Limb (tissue), 2 donors: Measurements from ENCODE around the gene TRPM5.
A peak's percentile ranks its signal among the peaks of the same experiment; 100 is the strongest.

Source experiments
- DNase-seq, 2 donors: peaks; one replicate each; pipeline ENCODE4 v3.0.0-alpha.2; 2016; ENCODE audit errors: extremely low spot score in 2 of 2

Gene TRPM5

DNA sequence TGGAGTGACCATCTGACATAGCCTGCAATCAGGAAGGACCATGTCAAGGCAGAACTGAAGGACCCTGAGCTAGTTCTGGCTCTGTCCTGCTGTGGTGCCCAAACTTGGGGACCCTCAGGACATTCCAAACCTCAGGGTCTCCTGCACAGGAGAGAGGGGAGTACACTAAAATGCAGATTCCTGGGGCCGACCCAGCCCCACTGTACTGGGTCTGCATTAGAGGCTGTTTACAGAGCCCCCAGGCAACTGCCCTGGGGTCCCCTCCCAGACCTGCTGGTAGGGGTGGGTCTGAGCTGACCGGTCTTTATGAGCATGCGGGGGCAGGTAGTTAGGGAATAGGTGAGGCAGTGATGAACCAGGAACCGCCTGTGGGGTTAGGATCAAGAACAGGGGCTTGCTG, 6.8 kb downstream of the TRPM5 start:
- DNase-seq: no peak

DNA sequence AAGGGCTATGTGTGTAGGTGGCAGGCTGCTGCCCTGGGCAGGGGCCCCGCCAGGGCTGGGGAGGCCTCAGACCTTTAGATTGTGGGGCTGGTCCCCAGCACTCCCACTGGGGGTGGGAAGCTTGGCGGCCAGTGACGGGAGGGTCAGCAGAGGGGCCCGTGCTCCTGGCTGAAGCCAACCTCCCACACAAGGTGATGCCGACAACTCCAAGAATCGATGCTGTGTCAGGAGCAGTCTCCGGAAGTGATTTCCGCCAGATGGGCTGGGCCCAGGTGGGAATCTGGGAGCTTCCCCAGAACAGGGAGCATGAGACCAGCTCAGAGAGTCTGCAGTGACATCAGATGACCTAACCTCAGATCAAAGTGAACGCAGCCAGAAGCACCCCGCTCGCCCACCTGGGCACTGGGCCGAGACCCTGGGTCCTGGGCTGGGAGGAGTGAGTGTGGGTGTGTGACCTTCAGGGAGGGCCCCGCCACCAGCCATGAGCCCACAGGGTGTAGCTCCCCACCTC, 7.7 kb downstream of the TRPM5 start:
- no peak for DNase-seq

DNA sequence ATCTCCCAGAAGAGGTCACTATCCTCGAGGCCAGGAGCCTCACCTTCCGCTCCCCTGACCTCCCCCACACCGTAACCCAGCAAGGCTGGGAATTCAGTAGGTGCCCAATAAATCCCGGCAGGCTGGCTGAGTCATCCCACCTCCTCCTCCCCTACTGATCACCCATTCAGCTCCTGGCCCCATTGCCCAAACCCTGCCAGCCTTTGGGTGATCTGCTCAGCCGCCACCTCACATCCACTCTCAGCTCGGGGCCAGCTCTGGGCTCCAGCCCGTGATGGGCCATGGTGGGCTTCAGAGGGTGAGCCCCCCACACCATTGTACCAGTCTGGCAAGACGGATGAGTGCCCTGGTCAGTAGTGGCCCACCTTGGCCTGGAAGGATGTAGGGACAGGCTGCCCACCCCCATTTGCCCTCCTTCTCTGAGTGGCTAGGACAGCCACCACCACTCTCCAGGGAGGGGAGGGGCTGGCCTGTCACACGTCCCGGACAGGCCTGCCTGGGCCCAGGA, 8.2 kb downstream of the TRPM5 start:
- DNase-seq: no peak

DNA sequence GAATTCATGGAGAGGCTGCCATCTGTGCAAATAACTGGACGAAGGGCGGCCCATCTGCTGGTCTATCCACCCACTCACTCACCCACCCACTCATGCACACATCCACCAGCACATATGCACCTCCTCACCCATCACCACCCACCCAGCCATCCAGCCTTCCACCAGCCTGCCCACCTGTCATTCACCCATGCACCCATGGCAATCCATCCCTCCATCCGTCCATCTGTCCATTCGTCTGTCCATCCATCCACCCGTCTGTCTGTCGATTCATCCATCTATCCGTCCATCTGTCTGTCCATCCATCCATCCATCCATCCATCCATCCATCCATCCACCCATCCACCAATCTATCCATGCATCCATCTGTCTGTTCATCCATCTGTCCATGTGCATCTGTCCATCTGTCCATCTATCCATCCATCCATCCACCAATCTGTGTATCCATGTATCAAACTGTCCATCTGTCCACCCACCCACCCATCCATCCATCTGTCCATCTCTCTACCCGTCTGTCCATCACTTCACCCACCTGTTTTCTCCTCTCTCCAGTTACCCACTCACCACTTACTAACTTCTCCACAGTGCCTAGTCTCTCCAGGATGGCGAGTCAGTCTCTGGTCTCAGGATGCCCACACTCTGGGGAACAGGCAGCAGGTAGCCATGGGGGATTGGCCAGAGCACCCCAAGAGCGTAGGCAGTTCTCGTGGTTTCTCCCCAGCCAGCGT, 8.9 kb downstream of the TRPM5 start:
- peak in 1 of 2 donors; percentile 13 for DNase-seq

DNA sequence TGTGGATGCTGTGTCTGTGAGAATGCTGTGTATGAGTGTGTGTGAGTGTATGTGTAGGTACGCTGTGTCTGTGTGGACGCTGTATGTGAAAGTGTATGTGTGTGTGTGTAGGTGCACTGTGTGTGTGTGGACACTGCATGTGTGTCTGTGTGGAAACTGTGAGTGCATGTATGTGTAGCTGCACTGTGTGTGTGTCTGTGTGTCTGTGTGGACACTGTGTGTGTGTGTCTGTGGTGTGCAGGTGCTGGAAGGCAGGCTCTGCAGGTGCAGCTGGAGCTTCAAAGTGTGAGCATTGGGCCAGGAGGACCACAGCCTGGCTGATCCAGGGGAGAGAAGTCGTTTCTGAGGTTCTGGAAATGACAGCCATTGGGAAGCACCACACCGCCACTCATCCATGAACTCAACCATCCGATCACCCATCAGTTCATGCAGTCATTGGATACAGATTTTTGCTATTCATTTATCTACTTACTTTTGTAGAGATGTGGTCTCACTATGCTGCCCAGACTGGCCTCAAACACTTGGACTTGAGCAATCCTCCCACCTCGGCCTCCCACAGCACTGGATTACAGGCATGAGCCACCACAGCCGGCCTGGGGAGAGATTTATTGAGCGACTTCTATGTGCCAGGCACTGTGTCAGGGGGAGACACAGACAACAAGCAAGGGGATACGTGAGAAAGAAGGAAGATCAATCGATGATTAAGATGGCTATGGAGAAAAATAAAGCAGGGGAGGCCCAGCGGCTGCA, 9.6 kb downstream of the TRPM5 start:
- DNase-seq: no peak

DNA sequence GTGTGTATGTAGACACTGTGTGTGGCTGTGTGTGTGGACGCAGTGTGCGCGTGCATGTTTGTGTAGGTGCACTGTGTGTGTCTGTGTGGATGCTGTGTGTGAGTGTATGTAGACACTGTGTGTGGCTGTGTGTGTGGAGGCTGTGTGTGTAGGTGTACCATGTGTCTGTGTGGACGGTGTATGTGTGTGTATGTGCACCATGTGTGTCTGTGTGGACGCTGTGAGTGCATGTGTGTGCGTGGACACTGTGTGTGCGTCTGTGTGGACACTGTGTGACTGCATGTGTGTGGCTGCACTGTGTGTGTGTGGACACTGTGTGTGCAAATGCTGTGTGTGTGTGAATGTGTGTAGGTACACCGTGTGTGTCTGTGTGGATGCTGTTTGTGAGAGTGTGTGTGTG, 10.3 kb downstream of the TRPM5 start:
- DNase-seq: no peak

DNA sequence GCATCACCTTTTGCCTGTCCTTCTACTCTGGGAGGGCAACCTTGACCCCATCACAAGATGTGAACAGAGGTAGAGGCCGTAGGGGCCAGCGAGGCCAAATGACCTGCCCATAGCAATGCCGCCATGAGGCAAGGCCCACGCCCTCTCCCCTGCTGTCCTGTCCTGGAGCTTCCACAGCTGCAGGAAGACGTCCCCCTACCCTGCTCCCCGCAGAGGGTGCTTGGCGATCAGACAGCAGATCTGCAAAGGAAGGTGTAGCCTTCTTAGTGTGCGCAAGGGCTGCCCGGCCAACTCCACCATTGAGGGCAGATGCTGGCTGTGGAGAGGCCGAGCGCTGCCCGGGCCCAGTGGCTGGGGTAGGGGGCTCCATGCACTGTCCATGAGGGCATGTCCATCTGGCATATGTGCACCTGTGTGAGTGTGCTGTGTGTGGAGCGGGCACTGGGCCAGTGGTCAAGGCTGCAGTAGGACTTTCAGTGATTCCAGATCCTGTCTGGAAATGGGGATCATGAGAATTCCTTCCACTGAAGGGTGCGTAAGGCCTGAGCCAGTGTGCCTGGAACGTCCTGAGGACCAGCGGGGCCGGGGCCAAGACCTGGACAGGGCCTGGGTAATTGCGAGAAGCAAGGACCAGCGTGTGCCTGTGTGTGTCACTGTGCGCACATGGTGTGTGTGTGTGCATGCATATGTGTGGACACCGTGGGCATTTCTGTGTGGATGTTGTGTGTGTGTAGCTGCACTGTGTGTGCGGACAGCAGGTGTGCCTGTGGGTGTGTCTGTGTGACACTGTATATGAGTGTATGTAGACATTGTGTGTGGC, 11.0 kb downstream of the TRPM5 start:
- DNase-seq: no peak

DNA sequence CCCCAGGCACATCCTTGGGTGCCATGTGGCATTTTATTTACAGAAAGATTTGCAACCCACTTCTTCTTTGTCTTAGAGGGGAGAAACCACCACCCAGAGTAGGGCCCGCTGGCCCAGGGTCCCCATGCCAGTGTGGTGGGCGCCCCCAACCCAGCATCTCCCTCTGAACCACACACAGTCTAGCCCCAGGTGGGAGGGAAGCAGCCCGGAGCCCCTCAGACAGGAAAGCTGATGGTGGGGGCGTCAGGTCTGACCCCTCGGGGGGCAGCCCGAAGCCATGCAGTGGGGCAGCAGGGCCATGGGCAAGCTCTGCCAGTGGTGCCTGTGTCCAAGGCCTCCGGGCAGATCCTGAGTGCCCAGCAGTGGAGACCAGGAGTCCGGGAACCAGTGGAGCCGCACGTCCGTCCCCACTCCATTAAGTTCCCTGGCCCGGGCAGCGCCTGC, 11.7 kb downstream of the TRPM5 start:
- DNase-seq: no peak

DNA sequence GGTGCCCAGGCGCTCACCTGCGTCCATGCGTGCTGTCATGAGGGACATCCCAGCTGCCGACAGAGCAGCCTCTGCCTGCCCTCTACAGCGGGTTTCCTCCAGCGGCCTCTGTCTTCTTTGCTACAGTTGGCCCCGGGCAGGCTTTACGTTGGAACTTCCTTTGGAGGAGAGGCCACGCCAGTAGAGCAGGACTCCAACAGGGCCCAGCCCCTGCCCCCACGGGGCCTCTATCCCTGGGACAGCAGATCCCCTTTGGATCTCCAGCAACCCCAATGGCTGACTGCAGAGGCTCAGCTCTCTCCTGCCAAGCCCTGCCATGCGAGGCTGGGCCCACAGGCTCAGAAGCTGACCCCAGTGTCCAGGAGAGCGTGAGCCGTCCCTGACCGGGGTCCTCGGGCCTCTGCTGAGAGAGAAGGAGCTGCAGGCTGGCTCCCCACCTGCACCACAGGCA, 12.1 kb downstream of the TRPM5 start:
- DNase-seq: no peak

DNA sequence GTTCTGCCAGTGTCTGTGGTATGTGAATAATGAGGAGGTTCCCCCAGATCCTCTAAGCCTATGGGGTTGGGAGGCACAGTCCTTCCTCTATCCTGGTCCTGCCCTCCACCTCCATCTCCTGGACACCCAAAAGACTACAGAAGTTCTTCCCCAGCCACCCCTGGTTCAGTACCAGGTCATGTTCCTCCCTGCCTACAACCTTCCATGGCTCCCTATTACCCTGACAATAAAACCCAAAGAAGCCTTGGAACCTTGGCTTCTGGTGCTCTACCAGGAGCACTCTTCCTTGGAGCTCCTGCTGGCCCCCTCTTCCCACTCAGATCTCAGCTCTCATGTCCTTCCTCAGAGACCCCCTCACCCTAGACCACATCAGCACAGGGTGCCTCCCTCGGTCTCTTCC, 12.9 kb downstream of the TRPM5 start:
- no peak for DNase-seq

DNA sequence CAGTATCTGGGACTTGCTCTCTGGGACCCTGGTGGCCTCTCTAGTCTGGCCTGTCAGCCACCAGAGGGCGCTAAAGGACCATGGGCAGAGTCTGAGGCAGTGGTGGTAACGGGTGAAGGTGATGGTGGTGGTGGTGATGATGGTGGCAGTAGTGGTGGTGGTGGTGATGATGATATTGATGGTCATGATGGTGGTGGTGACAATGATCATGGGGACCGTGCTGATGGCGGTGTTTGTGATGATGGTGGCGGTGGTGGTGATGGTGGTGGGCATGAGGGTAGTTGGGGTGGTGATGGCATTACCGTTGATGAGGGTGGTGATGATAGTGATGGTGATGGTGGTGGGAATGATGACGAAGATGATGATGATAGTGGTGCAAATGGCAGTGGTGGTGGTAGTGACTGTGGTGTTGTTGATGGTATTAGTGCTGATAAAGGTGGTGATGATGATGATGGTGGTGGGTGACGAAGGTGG, 16.0 kb downstream of the TRPM5 start:
- peak in 1 of 2 donors; percentile 71 for DNase-seq

DNA sequence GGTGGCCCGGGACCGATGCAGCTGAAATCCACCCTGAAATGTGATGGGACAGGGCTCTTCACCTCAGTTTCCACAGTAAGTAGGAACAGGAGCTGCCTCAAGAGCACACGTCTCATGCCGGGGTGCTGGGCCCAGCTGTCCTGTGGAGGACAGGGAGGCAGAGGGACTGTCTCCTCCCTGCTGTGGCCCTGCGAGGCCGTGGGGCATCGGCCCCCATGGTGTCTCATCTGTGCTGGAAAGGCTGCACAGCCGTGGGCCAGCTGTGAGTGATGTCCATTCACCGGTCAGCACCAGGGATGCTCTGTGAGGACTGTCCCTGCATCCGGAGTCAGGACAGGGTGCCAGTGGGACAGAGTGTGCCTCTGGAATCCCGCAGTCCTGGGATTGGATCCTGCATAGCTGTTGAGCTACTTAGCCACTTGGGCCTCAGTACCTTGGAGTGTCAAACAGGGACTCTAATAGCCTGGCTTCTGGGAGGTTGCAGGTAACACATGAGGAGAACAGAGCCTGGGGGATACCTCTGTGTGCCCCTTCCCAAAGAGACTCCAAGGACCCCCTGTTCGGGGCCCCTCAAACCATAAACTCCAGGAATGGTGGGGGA, 16.5 kb downstream of the TRPM5 start:
- DNase-seq: no peak

DNA sequence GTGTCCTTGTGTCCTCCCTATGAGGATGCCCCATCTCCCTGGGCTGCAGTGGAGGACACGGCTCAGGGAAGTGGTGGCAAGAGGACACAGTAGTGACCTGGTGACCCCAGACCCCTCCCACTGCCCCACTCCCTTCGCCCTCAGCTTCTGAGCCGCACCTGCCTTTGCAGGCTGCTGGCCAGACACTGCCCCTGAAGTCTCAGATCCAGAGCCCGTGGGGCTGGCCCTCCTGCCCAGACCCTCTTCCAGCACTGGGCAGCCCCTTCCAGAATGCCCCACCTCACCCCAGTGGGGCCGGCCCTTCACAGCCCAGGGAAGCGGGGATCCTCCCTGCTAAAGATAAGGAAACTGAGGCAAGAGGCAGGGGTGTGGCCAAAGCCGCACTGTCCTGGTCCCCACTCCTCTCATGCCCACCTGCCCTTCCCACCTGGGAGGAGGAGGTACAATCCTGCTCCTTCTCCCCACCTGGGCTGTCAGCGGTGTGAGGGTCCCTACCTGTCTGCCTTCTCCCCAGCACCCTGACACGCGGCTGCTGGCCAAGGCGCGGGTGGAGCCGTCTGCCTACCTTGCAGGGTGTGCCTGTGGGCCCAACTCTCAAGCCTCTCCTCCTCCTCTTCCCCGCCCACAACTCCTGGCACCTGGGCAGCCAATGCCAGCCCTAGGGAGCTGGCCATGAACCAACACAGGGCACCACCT, 17.3 kb downstream of the TRPM5 start:
- no peak for DNase-seq

DNA sequence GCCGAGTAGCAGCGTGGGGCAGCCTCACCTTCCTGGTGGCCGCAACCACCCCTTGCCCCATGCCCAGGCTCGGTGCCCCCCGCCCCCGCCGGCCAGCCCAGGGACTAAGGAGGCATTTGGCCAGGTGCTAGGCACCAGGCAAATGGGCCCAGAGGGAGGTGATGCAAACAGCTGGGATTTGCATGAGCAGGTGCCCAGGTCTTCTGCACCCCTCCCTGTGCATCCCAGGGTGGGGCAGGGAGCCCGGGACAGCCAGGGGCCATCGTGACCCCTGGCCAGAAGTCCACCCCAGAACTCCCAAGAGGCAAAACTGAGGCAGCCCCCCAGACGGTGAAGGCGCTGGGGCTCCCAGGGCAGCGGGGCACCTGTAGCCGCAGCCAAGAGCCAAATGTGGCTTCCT, 18.1 kb downstream of the TRPM5 start:
- no peak for DNase-seq

DNA sequence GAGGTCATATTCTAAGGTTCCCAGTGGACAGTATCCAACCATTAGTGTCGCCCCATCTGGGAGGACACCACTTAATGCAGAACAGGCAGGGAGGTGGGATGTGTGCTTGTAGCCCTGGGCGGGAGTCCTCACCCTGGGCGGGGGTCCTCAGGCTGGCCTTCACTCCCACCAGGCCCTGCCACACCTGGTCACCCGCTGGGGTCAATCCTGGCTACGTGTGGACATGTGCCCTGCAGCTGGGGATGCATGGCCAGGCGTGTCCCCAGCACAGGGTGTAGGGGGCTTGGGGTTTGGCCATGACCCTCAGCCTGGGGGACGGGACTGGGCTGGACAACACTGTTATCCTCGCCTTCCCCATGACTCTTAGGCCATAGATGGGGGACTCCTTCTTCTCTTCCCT, 18.8 kb downstream of the TRPM5 start:
- no peak for DNase-seq

DNA sequence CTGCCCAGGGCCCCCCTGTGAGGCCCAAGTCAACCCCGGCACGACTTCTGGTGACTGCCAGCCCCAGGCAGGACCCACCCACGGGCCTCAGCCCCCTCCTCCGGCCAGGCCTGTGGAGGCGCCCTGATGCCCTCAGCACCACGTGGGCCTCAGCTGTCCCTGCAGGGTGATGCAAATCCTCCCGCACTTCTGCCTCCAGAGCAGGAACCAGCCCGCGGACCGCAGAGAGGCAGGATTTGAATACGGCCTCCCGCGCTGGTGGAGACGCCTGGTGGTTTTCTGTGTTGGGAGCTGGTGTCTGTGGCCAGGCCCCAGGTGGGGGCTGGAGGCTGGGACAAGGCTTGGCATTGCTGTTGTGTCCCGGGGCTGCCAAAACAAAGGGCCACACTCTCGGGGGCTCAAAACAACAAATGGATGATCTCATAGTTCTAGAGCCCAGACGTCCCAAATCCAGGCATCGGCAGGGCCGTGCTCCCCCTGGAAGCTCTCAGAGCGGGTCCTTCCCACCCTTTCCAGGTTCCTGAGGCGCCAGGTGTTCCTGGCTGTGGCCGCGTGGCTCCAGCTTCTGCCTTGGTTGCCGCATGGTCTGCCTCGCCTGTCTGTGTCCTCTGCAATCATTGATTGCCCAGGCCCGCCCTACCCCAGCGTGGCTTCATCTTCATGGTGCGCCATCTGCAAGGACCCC, 19.4 kb downstream of the TRPM5 start:
- DNase-seq: no peak

DNA sequence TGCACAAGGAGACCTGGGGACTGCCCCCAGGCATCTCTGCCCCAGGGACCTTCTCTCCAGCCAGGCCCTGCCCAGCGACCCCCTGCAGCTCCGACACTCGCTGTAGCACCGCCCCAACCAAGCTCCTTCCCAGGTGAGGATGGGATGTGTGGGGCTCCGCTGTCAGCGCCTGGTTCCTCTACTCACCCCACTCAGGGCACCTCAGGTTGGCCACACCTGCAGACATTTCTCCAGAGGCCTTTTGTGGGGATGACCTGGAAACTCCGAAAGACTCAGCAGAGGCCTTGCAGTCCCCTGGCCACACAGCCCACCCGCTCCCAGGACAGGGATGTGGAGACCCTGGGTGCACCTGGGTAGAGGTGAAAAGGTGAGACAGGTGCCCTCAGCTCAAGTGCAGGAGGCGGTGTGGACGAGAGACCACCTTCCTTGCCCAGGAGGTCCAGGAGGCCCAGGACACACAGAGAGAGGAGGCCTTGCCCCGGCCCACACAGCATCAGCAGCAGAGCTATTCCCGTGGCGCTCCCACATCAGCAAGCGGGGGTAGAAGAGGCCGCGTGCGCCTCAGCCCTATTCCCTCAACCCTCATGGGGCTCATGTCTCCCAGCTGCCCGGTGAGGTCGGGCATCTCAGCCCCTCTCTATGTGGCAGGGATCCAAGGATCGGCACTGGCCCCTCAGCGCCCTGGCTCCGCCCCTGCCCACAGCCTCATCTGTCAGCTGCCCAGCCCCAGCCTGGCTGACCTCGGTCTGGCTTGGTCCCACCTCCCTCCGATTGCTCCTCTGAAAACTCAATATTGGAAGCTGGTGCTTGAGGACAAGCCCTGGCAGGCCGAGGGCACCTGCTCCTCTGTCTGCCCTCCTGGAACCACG, 20.9 kb downstream of the TRPM5 start:
- no peak for DNase-seq

DNA sequence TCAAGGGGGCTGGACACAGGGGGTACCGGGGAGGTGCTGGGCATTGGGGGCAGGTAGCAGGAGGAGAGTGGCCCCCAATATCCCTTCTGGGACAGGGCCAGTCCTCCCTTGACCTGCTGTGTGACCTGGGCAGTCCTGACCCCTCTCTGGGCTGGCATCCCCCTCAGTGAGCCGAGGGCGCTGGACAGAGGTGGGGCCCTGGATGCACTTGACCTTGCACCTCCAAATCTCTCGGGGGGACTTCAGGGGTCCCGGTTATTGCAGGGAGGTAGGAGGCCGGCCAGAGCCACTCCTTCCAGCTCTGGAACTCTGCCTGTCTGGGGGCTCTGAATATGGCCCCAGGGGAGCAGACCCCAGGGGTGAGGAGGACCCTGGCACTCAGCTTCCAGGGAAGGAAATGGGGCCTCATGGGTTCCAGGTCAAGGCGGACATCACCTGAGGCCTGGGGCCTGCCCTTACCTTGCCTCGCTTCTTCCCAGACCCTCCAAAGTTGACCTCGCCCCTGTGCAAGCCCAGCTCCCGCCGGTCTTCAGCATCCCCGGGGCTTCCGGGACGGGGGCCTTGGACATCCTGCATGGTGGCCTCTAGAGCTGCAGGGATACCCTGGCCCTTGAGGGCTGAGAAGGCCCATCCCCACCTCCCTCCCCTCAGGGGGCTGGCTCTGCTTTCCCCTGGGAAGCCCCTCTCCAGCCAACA, 21.7 kb downstream of the TRPM5 start:
- DNase-seq: no peak
